Right lobe of liver (tissue), 6 donors: ENCODE results near the gene CCDC183. TPM values are rescaled to one million over a fixed set of nuclear protein-coding genes. Genes with fewer than 3 reads are reported as not detected.

ENCODE experiments used
- ATAC-seq, 4 donors: fragments of 200-7000 bp; cut with Tn5 transposase; one replicate each; pipeline ENCODE4 v1.9.1; 2020; ENCODE audit warnings: mild to moderate bottlenecking in 4 of 4, moderate library complexity in 4 of 4
- DNase-seq, 3 donors: peaks; one replicate each; pipeline ENCODE4 v3.0.0-alpha.2; 2020
- H3K27ac ChIP-seq, 3 donors: fragments of 200-600 bp; one replicate each; pipeline ENCODE4 v1.8.0; 2022
- H3K27me3 ChIP-seq, 2 donors: fragments of 200-600 bp; one replicate each; pipeline ENCODE4 v1.8.0; 2022
- H3K36me3 ChIP-seq, 4 donors: fragments of 200-600 bp; sonication (generic) in 1 of 4; one replicate each; pipeline versions ENCODE4 v1.5.1 to v1.8.0; 2017 to 2022; ENCODE audit warnings: control low read depth in 1 of 4
- H3K4me1 ChIP-seq, 4 donors: fragments of 200-600 bp; sonication (generic) in 1 of 4; one replicate each; pipeline versions ENCODE4 v1.5.1 to v1.8.0; 2017 to 2022; ENCODE audit warnings: control low read depth in 1 of 4
- H3K4me3 ChIP-seq, 3 donors: fragments of 200-600 bp; one replicate each; pipeline ENCODE4 v1.8.0; 2022
- H3K9me3 ChIP-seq, 4 donors: fragments of 200-600 bp; sonication (generic) in 1 of 4; one replicate each; pipeline versions ENCODE4 v1.5.1 to v1.8.0; 2017 to 2022; ENCODE audit warnings: control low read depth in 1 of 4
- POLR2A ChIP-seq: fragments of 450-650 bp; IDR thresholded peaks from one replicate; pipeline ENCODE4 v1.6.1; 2017; ENCODE audit warnings: antibody characterized with exemption, mild to moderate bottlenecking
- WGBS: methylation state at CpG from one replicate; pipeline ENCODE4 v1.1.6; 2018; ENCODE audit warnings: low coverage, low lambda C conversion rate; ENCODE audit not compliant: insufficient coverage; ENCODE audit errors: missing lambda C conversion rate; 5-methylcytosine and 5-hydroxymethylcytosine counted together
- intact Hi-C, 2 donors: fragments of 100-400 bp; cut with DNase I; formaldehyde crosslinking; loops; one replicate each; pipeline versions ENCODE4 v1.11.2 to v1.14.1; 2022
- total RNA-seq, 6 experiments: library from RNA; depleted of rRNA in 2 of 6; stranded (reverse); fragments of >200 nt in 2 of 6; fragmentation: NEBNext Ultra II Directional in 3 of 6; extraction: Animal tissue kit (Norgen Biotek cat#: 25700) in 3 of 6; gene quantifications; one replicate each; pipeline versions ENCODE4 v1.1.0 to v1.2.4, GENCODE V29; 2016 to 2023
- TF ChIP-seq, protein P1 (sequence below), 4 donors: fragments of 200-600 bp in 3 of 4; fragments of 450-650 bp in 1 of 4; IDR thresholded peaks; one replicate each; pipeline versions ENCODE4 v1.5.1 to v1.8.0; 2016 to 2022; ENCODE audit warnings: antibody characterized with exemption in 4 of 4, mild to moderate bottlenecking in 2 of 4
- donor health status: DM: no; HTN: yes; CAD: no.
- donor health status: DM: no; HTN: no; CAD: no.
- donor health status: DM: no; HTN: no; CAD: no.
- donor health status: DM: no; HTN: yes; CAD: no.
- donor health status: DM: no; HTN: yes; CAD: no.

Gene CCDC183
- total RNA-seq, 6 experiments from 2014 or later = 0.43 to 1.2 (median 0.74) TPM; not detected in 1

DNA sequence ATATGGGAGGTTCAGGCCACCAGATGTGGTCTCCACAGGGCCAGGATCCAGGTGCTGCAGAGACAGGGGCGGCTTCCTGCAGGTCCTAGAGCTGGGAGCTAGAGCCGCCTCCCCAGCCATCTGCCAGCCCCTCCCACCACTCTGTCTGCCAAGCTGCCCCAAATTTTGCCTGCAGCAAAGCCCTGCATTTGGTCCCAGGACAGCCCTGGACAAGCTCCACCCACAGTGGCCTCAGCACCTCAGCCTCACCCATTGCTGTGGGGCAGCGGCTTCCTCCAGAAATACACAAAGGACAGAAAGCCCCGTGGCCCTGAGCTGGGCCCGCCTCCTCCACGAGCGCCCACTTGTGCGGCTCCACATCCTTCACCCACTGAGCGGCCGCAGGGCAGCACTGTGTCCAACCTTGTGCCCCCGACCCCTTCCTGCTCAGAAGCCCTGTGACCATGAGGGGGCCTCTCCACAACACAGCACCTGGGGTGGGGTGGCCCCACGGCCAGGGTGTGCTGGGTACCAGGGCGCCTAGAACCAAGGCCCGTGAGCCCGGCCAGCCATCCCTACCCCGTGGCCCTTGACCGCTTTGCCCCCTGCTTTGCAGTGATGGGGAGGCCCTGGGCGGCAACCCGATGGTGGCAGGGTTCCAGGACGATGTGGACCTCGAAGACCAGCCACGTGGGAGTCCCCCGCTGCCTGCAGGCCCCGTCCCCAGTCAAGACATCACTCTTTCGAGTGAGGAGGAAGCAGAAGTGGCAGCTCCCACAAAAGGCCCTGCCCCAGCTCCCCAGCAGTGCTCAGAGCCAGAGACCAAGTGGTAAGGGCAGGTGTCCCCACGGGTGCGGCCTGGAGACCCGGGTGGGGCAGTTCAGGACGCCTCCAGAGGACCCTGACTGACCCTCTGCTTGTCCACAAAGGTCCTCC is 42.4 kb downstream of the CCDC183 start:
- no peak overlapping the region for H3K4me3 ChIP-seq
- H3K9me3 ChIP-seq = no peaks in the 10 kb centered on the region
- WGBS = no CpG with 5 or more reads among the region's 29 CpGs
- ATAC-seq (no peak), DNase-seq (peak in 1 of 3 donors; percentile 15)
- H3K36me3 ChIP-seq = no peaks in the 10 kb centered on the region
- no peaks in the 10 kb centered on the region for H3K27me3 ChIP-seq
- intact Hi-C loops = no loop called here
- H3K4me1 ChIP-seq = peaks cover 0 to 27% (median 6%) of the 10 kb centered on the region in 4 donors
- TF ChIP-seq POLR2A = no peak
- TF ChIP-seq, protein P1, sequence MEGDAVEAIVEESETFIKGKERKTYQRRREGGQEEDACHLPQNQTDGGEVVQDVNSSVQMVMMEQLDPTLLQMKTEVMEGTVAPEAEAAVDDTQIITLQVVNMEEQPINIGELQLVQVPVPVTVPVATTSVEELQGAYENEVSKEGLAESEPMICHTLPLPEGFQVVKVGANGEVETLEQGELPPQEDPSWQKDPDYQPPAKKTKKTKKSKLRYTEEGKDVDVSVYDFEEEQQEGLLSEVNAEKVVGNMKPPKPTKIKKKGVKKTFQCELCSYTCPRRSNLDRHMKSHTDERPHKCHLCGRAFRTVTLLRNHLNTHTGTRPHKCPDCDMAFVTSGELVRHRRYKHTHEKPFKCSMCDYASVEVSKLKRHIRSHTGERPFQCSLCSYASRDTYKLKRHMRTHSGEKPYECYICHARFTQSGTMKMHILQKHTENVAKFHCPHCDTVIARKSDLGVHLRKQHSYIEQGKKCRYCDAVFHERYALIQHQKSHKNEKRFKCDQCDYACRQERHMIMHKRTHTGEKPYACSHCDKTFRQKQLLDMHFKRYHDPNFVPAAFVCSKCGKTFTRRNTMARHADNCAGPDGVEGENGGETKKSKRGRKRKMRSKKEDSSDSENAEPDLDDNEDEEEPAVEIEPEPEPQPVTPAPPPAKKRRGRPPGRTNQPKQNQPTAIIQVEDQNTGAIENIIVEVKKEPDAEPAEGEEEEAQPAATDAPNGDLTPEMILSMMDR (IDR thresholded peaks at IDR 0.05) = no peak
- H3K27ac ChIP-seq = no peak overlapping the region

DNA sequence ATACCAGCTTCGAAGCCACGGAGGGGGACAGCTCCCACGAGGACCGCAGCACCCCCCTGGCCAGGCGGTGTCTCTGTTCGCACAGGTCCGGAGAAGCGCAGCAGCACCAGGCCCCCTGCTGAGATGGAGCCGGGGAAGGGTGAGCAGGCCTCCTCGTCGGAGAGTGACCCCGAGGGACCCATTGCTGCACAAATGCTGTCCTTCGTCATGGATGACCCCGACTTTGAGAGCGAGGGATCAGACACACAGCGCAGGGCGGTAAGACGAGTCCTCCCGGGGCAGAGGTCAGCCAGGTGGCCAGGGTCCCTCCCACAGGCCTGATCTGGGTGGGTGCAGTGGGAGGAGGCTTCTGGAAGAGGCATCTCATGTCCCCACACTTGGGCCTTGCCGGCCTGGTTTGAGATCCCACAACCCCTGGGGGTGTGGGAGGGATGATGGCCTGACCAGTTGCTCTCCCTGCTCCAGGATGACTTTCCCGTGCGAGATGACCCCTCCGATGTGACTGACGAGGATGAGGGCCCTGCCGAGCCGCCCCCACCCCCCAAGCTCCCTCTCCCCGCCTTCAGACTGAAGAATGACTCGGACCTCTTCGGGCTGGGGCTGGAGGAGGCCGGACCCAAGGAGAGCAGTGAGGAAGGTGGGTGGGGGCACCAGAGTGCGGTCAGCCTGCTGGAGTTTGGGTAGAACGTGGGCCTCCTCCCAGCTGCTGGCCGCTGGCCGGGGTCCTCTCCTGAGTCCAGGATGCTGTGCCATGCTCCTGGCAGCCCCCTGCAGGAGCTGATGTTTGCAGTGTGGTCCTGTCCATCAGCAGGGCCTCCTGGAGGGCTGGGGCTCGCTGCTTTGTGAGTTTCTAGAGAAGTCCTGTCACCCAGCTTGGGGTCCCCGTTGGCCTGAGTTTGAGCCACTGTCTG is 43.3 kb downstream of the CCDC183 start:
- intact Hi-C loops = no loop called here
- ATAC-seq (no peak), DNase-seq (peak in 1 of 3 donors; percentile 17)
- no peaks in the 10 kb centered on the region for H3K36me3 ChIP-seq
- H3K27me3 ChIP-seq = no peaks in the 10 kb centered on the region
- peaks cover 0 to 28% (median 6%) of the 10 kb centered on the region in 4 donors for H3K4me1 ChIP-seq
- WGBS = 73% methylated on average over 4 of the region's 36 CpGs
- no peak overlapping the region for H3K4me3 ChIP-seq
- H3K27ac ChIP-seq = no peak overlapping the region
- TF ChIP-seq POLR2A = no peak
- TF ChIP-seq, protein P1 (IDR thresholded peaks at IDR 0.05) = no peak
- H3K9me3 ChIP-seq = no peaks in the 10 kb centered on the region

GRCh38 chr9:136840140-136840876 is 44.2 kb downstream of the CCDC183 start:
- Histone ChIP-seq H3K27ac (peak overlapping the region in 1 of 3 donors; percentile 51), H3K36me3 (no peaks in the 10 kb centered on the region), H3K9me3 (no peaks in the 10 kb centered on the region), H3K27me3 (no peaks in the 10 kb centered on the region), H3K4me1 (peaks cover 0 to 28% (median 6%) of the 10 kb centered on the region in 4 donors), H3K4me3 (no peak overlapping the region)
- WGBS = 89% methylated on average over 7 of the region's 32 CpGs
- intact Hi-C loops = no loop called here
- ATAC-seq = no peak
- DNase-seq = no peak
- no peak for TF ChIP-seq POLR2A
- TF ChIP-seq, protein P1 (IDR thresholded peaks at IDR 0.05) = no peak
